ENCODE results near the gene EAF1. TPM values are rescaled to one million over a fixed set of nuclear protein-coding genes. Genes with fewer than 3 reads are reported as not detected.
"Not testable (repeated sequence)": the region's sequence is repeated elsewhere in the genome, so short reads cannot be mapped to it uniquely, and the experiment has no call there.

The EAF1 gene
- polyA plus RNA-seq, 3 donors: 17.1 to 23.0 (median 21.3) TPM

DNA sequence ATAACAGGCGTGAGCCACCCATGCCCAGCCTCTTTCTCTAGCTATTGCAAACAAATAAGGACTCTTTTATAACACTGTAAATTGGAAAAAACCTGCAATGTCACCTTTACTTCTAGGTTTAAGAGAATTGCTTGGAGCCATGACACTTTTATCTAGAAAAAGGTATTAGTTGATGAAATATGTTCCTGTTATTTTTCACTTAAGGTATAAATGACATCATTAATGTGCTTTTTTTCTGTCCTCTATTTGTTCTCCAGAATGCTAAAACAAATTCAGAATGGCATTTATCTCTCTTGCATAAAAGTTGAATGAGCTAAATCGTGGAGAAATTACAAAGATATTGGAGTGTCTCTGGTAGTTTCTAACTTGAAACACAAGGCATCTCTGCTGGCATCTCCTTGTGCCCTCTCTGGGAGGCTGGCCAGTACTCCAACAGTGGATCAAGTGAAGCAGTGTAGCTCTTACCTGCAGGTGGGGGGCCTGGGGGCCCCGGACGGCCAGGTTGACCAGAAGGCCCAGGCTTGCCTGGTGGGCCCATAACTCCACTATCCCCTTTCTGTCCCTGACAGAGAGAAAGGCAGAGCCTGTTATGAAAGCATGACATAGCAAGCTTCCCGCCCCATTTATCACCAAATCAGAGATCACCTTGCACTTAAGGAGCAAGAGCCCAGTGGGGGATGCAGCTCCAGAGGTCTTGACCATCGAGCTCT is 38.6 kb downstream of the EAF1 start:
- no peak for DNase-seq (ENCODE audit: extremely low read depth in 1 of 11, low read depth in 9 of 11, low spot score in 4 of 11)

DNA sequence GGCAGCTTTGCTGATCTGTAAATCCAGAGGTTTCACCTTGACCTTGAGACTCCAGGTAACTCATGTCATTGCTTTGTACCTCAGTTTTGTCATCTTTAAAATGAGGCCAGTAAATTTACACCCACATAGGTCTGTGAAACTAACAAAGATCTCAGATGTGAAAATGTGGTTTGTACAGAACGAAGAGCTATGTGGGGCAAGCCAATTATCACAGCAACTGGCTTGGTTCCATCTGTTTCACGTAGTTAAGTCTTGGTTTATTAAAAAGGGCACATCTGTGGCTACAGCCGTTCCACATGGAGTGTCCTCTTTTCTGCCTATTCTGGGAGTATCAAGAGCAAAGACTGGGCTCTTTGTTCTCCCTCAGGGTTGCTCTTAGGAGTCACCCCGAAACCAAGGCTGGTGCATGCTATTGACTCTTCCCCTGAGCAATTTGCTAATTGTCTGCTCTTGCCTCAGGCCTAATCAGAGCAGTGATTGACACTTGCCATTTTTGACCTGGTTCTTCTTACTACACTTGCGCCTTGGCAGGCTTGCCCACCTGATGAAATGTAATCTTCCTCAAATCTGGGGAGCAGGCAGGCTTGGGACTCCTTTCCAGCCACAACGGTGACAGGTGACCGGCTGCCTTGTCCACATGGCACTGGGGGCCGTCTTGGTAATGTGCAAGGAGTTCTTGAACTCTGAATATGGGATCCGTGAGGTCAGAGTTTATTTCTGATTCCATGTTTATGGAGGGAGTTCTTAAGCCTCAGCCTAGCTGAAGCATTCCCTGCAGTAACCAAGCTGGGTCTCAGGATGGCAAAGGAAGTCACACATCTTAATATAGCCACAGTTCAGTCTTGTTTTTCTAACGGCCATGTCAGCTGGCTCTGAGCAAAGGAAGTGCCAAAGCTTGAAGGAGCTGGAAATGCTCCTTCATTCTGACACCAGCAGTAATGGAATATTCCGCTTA is 40.1 kb downstream of the EAF1 start:
- no peak for DNase-seq (ENCODE audit: extremely low read depth in 1 of 11, low read depth in 9 of 11, low spot score in 4 of 11)

DNA sequence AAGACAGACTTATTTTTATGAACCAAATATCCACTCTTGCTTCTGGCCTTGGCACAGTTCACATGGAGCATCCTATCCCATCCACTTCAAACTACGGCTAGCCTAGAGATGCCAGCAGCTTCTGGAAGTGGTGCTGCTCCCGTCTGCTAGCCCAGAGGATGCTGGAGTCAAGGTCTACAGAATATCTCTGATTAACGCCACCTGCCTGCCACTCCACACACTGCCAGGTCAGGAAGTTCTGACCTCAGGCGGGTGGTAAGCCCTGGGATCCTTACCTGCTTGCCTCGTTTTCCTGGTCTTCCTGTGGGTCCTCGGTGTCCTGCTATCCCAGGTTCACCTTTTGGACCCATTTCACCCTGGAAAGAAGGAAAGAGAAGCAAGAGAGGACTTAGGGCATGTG is 42.9 kb downstream of the EAF1 start:
- DNase-seq (ENCODE audit: extremely low read depth in 1 of 11, low read depth in 9 of 11, low spot score in 4 of 11): no peak

DNA sequence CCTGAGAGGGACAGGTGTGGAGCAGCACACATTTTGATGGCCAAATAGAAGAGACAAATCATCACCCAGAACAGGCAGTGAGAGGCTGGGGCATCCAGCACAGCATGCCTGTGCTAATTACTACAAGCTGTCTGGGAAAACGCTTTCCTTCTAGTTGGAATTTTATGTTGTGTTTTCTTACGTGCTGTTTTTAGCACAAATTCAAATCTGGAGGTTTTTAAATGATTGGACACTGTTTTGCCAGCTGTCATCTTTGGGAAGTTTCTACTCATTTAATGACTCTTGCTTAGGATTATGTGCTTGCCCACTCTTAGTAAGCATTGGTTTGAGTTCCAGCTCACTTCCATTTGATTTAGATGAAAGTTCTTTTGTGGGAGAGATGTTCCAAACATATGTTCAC is 43.5 kb downstream of the EAF1 start:
- DNase-seq (ENCODE audit: extremely low read depth in 1 of 11, low read depth in 9 of 11, low spot score in 4 of 11): no peak

DNA sequence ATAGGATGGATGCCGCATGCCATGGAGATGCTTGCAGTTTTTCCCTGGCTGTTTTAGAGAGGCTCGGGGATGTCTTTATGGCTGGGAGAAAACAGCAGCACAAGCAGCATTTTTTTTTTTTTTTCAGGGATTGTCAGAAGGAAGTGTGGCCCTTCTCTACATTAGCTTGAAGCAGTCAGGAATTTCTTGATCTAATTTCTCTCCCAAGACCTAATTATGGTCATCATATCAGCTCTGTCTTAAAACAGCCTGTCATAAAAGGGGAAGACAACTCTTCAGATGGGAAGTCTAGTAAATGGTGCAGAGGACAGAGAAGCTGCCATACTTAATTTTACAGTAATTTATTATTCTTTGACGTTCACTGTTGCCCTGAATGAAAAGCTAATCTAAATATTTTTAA is 44.5 kb downstream of the EAF1 start:
- DNase-seq (ENCODE audit: extremely low read depth in 1 of 11, low read depth in 9 of 11, low spot score in 4 of 11): no peak

DNA sequence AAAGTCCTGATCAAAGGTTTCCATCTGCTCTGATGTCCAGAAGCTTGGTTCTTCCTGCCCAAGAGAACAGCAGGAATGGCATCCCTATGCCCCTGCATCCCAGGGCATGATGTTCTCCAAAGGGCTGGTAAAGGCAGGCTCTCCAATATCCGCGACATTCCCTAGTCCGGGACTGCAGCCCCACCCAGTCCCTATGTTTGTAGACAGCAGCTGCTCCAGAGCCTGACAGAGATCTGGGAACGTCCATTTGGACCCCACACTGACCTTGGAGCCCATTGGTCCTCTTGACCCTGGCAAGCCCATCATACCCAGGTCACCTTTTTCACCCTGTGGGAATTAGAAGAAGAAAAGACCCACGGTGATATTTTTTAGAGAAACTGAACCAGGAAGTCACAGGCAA is 47.8 kb downstream of the EAF1 start:
- DNase-seq (ENCODE audit: extremely low read depth in 1 of 11, low read depth in 9 of 11, low spot score in 4 of 11): no peak

DNA sequence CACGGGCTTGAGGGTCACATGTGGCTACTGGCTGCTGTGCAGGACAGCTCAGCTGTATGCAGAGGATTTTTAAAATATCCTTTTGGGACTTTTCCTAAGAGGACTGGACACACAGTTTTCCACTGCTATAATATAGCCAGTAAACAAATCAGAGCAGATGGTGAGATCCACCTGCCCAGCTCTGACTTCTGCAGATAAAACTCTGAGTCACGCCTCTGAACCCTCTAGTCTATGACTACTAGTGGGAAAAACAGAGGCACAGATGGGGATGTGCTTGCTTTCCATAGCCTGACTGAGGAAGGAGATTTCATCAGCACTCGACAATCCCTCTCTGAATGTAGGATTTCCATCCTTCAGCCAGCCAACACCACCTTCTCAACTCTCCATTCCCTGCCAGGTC is 49.0 kb downstream of the EAF1 start:
- no peak for DNase-seq (ENCODE audit: extremely low read depth in 1 of 11, low read depth in 9 of 11, low spot score in 4 of 11)

DNA sequence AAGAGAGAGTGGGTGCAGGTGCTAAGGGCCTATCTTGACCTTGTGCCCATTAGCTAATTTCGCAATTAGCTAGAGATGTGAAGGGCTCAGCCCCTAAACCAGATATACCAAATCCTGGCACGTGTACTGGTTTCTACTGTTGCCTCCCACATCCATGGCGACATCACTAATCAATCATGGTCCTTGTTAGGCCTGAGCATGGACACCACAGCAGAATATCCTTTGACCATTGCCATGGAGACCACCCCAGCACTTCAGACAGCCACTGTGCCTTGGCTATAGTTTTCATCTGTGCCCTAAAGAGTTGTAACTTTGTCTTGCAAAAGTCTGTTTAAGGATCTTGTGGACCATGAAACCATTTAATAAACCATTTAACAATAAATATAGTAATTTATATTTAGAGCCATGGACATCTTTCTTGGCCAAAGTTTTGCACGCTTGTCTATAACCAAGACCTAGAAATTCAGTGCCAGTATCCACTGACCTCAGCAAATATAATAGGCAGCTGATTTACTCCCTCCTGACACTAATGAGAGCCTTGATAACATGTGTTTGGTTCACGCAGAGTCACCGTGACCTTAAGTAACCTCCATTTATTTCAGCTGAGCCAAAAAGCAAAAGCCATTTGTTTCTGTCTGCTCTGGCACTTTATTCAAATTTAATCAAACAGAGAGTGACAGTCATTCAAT is 50.7 kb downstream of the EAF1 start:
- no peak for DNase-seq (ENCODE audit: extremely low read depth in 1 of 11, low read depth in 9 of 11, low spot score in 4 of 11)

DNA sequence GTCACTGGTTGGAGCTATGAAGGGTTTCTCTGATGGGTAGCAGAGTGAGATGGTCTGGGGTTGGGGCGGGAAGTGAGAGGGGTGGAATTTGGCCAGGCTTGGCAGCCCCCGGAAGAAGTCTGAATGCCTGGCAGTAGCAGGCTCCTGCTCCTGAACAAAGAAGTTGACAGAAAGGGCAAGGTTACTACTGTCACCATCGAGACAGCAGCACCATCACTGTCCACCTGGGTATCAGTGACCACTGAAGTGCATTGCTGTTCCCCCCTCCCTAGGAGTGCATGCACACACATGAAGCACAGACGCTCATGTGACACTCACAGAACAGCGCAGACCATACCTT is 51.2 kb downstream of the EAF1 start:
- DNase-seq (ENCODE audit: extremely low read depth in 1 of 11, low read depth in 9 of 11, low spot score in 4 of 11): no peak

DNA sequence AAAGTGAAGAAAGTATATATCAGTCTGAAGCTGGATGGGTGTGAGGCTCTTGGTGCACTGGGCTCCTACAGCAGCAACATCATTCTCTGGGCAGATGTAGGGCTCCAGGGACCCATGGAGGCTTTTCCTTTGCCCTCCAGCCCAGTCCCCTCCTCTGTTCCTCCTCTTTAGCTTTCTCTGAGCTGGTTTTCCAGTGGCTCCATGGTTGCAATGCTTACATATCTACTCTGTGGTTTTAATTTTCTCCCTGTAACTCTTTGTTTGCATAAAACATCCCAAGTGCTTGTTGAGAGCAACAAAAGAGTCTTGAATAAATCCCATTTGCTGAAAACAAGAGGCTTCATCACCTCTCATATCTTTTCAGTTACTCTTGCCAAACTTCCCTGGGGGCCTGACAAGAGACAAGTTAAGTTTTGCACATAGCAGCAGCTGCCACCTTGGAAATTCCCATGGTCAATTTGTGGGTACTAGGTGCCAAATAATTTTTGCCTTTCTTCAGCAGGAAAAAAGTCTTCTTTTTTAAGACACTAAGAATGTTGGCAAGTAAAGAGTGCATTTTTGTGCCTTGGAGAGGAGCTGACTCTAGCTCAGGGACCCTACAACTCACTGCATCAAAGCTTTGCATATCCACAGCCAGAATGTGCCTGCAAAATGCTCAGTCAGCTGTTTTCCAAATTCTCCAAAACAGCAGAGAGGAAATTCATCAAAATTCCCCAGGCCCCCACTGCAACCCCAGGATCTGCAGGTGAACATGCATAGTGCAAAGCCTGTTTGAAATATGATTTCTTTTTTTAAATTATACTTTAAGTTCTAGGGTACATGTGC is 52.2 kb downstream of the EAF1 start:
- no peak for DNase-seq (ENCODE audit: extremely low read depth in 1 of 11, low read depth in 9 of 11, low spot score in 4 of 11)

DNA sequence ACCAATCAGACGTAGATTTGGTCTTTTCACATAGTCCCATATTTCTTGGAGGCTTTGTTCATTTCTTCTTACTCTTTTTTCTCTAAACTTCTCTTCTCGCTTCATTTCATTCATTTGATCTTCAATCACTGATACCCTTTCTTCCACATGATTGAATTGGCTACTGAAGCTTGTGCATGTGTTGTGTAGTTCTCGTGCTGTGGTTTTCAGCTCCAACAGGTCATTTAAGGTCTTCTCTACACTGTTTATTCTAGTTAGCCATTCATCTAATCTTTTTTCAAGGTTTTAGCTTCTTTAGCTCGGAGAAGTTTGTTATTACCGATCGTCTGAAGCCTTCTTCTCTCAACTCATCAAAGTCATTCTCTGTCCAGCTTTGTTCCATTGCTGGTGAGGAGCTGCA is 57.2 kb downstream of the EAF1 start:
- not testable (repeated sequence) for DNase-seq (ENCODE audit: extremely low read depth in 1 of 11, low read depth in 9 of 11, low spot score in 4 of 11)

DNA sequence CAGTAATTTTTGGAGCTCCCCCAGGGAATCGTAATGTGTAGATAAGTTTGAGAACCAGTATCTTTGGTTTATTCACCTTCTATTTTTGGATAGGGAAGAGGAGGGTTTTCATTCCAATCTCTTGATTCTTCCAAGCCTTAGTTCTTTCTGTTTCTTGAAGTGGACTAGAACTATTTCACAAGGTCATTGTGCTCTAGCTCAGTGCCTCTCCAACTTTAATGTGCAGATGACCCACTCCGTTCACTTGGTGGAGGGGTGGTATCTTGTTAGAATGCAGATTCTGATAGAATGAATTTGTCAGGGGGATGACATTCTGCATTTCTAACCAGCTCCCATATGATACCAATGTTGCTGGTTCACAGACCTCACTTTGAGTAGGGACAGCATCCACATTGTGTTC is 58.6 kb downstream of the EAF1 start:
- DNase-seq (ENCODE audit: extremely low read depth in 1 of 11, low read depth in 9 of 11, low spot score in 4 of 11): no peak

DNA sequence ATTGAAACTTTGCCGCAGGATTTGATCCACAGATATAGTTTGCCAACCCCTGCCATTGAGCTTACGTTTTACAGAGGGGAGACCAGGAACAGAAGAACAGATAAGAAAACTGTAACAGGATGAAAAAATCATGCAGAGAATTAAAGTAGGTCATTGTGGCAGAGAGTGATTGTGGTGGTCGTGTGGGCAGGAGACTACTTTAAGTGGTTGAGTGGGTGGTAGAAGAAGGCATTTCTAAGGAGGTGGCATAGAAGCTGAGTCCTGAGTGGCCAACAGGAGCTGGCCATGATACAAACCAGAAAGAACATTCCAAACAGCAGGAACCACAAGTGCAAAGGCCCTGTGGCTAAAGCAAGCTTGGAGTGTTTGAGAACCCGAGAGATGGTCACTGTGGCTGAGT is 59.6 kb downstream of the EAF1 start:
- no peak for DNase-seq (ENCODE audit: extremely low read depth in 1 of 11, low read depth in 9 of 11, low spot score in 4 of 11)

DNA sequence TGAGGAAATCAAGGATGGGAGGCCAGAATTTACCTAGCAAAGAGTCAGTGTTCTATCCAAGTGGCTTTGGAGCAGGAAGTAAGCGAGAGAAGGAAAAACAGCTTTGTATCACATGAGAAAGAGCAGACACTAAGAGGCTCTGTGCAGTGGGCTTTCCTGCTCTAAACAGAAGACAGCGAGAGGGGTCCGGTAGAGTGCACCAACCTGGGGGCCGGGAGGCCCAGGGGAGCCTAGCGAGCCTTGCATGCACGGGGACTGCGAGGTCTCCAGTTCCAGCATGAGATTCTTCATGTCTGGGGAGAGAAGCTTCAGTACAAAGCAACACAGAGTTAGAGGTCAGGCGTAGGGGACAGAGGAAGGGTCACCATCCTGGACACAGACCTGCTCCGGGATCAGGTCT is 60.6 kb downstream of the EAF1 start:
- no peak for DNase-seq (ENCODE audit: extremely low read depth in 1 of 11, low read depth in 9 of 11, low spot score in 4 of 11)

DNA sequence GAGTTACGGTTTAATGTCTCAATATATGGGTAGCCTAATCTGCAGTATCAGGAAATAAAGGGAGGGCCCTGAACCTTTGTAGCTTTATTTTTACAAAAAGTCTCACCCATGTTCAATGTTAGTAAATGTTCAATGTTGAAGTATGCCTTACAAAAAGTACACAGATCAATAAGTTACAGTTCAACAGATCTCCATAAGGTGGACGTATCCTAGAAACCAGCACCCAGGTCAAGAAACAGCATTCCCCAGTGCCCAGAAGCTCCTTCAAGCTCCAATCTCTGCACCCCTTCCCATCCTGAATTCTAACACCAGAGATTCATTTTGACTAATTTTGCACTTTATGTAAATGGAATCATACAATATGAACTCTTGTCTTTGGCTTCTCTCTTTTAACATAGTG is 62.8 kb downstream of the EAF1 start:
- DNase-seq (ENCODE audit: extremely low read depth in 1 of 11, low read depth in 9 of 11, low spot score in 4 of 11): no peak

DNA sequence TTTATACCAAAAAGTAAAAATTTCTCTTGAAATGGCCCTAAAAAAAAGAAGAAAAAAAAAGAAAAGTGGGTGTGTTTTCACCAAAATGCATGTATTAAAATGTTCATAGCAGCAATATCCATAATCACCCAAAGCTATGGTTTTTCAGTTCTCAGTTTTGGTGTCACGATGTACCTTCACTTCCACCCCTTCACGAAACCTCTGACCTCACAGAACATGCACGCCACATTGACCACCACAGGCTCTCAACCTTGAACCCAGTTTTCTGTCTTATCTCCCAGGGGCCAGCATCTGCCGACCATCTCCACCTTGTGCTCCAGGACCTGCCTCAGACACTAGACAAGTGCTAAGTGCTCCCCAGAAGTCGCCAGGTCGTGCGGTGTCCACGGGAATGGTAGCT is 63.7 kb downstream of the EAF1 start:
- no peak for DNase-seq (ENCODE audit: extremely low read depth in 1 of 11, low read depth in 9 of 11, low spot score in 4 of 11)

Data from renal cortex interstitium (tissue), 11 donors.